Gastroesophageal sphincter (tissue), 3 donors: ENCODE results near the gene ENO3.

Source experiments
- POLR2A ChIP-seq, 2 donors: fragments of 450-650 bp; IDR thresholded peaks; one replicate each; pipeline ENCODE4 v1.6.1; 2017; ENCODE audit warnings: antibody characterized with exemption in 2 of 2, mild to moderate bottlenecking in 2 of 2, moderate library complexity in 1 of 2
- POLR2AphosphoS5 ChIP-seq: sonication (generic); formaldehyde crosslinking; IDR thresholded peaks from one replicate; pipeline ENCODE4 v1.6.1; 2017; ENCODE audit warnings: antibody characterized with exemption
- TF ChIP-seq, protein P1 (sequence below), 4 experiments: fragments of 200-600 bp in 2 of 4; fragments of 450-650 bp in 2 of 4; sonication (generic) in 1 of 4; IDR thresholded peaks; one replicate each; pipeline ENCODE4 v1.5.1; 2017 to 2019; ENCODE audit warnings: antibody characterized with exemption in 4 of 4, mild to moderate bottlenecking in 2 of 4, moderate library complexity in 2 of 4

DNA sequence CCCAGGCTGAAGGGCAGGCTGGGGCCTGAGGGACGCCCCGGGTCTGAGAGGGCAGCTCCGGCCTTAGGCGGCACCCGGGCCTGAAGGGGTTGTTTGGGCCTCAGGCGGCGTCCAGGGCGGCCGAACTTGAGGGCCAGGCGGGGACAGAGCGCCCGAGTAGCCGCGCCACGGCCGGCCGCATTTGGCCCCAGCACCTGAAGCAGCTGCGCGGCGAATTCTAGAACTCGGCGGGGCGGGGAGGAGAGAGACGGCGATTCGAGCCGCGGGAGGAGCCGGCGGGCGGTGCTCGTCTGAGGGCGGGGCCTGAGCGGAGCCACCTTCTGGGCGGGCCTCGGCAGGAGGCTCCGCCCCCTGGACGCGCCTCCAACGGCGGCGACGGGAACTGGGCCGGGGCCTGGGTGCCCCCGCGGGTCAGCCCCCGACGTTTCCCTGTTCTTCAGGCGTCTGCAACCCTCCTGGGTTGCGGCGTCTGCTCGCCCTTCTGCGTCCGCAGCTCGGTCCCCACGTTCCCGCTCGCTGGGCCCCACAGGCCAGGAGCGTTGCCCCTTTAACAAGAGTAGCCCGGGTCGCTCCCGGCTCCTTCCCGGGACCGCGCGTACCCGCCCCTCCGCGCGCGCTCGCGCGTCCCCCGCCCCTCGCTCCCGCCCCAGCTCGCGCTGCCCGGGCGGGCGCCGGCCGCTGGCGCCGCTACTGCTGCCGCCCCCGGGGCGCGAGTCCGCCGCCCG, 46.5 kb downstream of the ENO3 start, which contains the start of the genes INCA1 and KIF1C:
- TF ChIP-seq, protein P1, sequence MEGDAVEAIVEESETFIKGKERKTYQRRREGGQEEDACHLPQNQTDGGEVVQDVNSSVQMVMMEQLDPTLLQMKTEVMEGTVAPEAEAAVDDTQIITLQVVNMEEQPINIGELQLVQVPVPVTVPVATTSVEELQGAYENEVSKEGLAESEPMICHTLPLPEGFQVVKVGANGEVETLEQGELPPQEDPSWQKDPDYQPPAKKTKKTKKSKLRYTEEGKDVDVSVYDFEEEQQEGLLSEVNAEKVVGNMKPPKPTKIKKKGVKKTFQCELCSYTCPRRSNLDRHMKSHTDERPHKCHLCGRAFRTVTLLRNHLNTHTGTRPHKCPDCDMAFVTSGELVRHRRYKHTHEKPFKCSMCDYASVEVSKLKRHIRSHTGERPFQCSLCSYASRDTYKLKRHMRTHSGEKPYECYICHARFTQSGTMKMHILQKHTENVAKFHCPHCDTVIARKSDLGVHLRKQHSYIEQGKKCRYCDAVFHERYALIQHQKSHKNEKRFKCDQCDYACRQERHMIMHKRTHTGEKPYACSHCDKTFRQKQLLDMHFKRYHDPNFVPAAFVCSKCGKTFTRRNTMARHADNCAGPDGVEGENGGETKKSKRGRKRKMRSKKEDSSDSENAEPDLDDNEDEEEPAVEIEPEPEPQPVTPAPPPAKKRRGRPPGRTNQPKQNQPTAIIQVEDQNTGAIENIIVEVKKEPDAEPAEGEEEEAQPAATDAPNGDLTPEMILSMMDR (IDR thresholded peaks at IDR 0.05) = peak in 2 of 4 experiments; percentile 56 to 62
- TF ChIP-seq POLR2AphosphoS5 (peak; percentile 84), POLR2A (IDR thresholded peaks at IDR 0.05) (peak; percentile 84 to 85)
